NCI-H345 treated with DMSO at 0.1 percent for 48 hours (cell line): Measurements from ENCODE around the gene GTF2A1.

ENCODE experiments used
- DNase-seq: peaks from one replicate; lab custom pipeline; 2025; ENCODE audit not compliant: unreplicated experiment; lab: John Stamatoyannopoulos, UW

Gene GTF2A1

DNA sequence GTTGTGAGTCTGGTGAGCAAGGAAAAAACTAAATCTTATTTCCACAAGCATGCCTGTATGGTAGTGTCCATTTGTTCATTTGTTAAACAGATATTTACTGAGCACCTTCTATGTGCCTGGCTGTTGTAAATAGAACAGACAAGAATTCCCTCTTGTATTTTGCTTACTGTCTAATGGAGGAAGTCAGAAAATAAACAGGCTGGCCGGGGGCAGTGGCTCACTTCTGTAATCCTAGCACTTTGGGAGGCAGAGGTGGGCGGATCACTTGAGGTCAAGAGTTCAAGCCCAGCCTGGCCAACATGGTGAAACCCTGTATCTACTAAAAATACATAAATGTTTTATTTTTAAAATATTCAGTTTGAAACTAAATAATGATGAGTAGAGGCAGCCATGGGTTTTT lies 79.3 kb downstream of the GTF2A1 start:
- DNase-seq = no peak

DNA sequence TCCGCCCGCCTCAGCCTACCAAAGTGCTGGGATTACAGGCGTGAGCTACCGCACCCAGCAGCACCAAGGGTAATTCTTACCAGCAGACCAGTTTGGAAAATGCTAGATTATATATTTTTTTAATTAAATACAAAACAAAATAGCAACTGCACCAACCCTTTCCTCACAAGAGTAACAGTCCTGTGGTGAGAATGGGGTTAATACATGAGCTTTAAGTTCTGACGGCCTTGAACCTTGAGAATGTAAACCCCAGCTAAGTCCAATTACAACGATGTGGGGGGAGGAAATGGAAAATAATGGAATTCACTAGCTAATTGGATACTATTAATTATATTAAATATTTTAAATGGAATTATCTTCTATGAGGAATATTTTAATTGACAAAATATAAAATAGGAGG lies 82.3 kb downstream of the GTF2A1 start:
- DNase-seq = no peak

DNA sequence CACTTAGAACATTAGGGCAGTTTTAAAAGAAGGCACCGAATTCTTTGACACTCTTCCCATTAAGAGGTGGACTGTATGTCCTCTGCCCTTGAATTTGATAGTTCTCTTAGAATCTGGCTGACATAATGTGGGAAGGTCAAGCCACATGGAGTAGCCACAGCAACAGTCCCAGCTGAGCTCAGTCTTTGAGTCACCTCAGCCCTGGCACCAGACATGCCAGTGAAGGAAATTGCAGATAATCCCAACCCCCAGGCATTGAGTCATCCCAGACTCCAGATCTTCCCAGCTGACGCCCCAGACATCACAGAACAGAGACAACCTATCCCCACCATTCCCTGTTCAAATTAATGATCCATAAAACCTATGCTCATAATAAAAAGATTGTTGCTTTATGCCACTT lies 83.4 kb downstream of the GTF2A1 start:
- no peak for DNase-seq

DNA sequence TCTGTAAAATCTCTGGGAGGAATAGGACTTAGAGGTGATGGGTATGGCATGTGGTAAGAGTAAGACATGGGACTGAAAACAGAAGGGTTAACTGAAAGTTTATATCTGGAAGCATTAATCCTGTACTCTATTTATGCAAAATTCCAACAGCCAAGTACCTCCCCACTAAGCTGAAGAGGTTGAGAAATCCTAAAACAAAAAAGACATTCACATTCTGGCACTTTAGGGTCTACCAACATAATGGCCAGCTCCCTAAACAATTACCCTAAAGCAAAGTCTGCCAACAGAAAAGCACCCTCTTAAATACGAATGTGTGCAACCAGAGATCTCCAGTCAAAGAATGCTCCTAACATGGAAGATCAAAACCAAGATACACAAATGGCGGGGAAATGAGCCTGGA lies 87.4 kb downstream of the GTF2A1 start:
- no peak for DNase-seq

DNA sequence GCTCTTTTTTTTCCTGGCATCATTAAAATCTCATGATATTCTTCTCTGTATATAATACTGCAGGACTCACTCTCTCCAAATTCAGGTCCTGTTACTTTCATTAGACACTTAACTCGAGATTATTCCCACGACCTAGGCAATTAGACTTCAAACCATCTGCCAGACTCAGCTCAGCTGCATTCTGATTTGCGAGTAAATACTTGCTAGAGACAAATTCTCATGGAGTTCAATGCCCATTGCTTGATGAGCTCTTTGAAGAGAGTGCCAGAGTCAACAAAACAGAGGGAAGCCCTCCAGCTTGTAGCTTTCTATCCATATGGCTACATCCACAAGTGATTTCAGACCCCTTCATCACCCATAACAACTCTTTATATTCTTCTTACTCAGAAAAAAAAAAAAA lies 88.3 kb downstream of the GTF2A1 start:
- DNase-seq = peak; percentile 82

DNA sequence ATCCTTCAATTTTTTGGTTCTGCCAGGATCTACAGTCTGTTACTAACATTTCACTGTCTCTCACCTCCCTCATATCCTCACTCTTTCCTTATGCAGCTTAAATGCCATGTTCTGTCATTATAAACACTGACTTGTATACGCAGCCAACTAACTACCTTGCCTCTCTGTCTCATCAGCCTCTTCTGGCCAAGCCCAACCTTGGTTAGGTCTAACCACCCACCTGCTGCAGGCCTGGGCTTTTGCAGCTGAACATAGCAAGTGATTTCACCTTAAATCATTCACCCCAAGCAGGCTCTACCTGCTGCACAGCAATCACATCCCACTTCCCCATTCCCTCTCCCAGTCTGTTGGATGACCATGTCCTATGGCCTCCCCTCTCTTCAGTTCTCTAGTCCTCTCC lies 91.5 kb downstream of the GTF2A1 start:
- DNase-seq = no peak

DNA sequence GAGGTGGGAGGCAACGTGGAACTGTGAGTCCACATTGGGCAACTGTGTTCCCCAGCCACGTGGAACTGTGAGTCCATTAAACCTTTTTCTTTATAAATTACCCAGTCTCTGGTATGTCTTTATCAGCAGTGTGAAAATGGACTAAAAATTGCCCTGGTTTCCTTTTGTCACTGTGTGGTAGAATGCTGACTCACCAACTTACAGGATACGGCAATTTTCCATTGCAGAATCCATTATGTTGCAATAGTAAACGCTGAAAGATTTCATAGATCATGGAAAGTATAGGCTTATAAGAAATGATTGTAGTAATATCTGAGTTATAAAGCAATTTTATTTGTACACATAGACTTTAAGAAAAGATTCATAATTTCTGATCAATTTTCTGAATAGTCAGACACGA lies 93.0 kb downstream of the GTF2A1 start:
- no peak for DNase-seq

DNA sequence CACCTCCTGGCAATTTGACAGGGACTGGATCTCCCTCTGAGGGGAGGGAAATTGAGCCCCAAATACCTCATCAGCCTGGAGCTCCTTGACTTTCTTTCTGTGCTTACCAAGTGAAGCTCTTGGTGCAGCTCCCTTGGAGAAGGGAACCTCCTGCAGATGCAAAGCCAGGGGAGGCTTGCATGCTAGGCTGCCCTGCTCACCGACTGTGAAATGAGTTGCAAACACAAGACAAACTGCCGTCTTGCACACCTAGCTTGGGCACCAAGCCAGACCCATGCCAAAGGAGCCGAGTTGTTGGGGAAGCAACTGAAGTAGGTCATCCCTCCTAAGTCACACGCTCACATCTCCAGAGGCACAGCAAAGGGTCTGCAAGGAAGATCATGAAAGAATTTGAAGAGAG lies 95.2 kb downstream of the GTF2A1 start:
- no peak for DNase-seq
